HepG2 (cell line): ENCODE data around the gene SLFNL1. TPM values are rescaled to one million over a fixed set of nuclear protein-coding genes. Genes with fewer than 3 reads are reported as not detected.

Experiments used
- ETS1 ChIP-seq: sonication (generic); formaldehyde crosslinking; IDR thresholded peaks from 2 replicates; pipeline ENCODE4 v1.4.0; 2020; ENCODE audit warnings: missing genetic modification reagents
- FOXJ3 ChIP-seq: sonication (generic); formaldehyde crosslinking; IDR thresholded peaks from 2 replicates; pipeline ENCODE4 v1.4.0; 2020; ENCODE audit warnings: missing genetic modification reagents, mild to moderate bottlenecking, borderline replicate concordance
- KMT2B ChIP-seq: IDR thresholded peaks from 2 replicates; pipeline ENCODE4 v1.6.1; 2016; ENCODE audit warnings: missing genetic modification reagents, missing compliant biosample characterization
- MATR3 ChIP-seq: sonication (generic); formaldehyde crosslinking; IDR thresholded peaks from 2 replicates; pipeline ENCODE4 v1.4.0; 2020; ENCODE audit warnings: missing genetic modification reagents
- MED8 ChIP-seq: sonication (generic); formaldehyde crosslinking; IDR thresholded peaks from 2 replicates; pipeline ENCODE4 v1.8.1; 2023; ENCODE audit warnings: mild to moderate bottlenecking, missing genetic modification reagents; ENCODE audit not compliant: insufficient replicate concordance
- MXI1 ChIP-seq: IDR thresholded peaks from 3 replicates; pipeline ENCODE4 v1.6.1; 2012; ENCODE audit warnings: low read depth, low read length, inconsistent platforms, borderline replicate concordance
- NR2F1 ChIP-seq, 2 experiments: fragments of 450-650 bp in 1 of 2; formaldehyde crosslinking in 1 of 2; IDR thresholded peaks; 2 replicates each; pipeline versions ENCODE4 v1.5.0 to v1.6.1; 2016 to 2020; ENCODE audit warnings: mild to moderate bottlenecking in 1 of 2, missing compliant biosample characterization in 1 of 2, missing genetic modification reagents in 1 of 2, moderate library complexity in 1 of 2
- PAF1 ChIP-seq: IDR thresholded peaks from 2 replicates; pipeline ENCODE4 v1.6.1; 2016; ENCODE audit warnings: missing genetic modification reagents, missing compliant biosample characterization
- PCBP2 ChIP-seq: fragments of 200-400 bp; formaldehyde crosslinking; optimal IDR thresholded peaks from 2 replicates; pipeline ENCODE3; 2018; ENCODE audit warnings: low read length, low read depth; ENCODE audit not compliant: poor library complexity, severe bottlenecking
- PHF5A ChIP-seq: IDR thresholded peaks from one replicate; pipeline ENCODE4 v1.6.1; 2018; ENCODE audit warnings: low read depth, missing genetic modification reagents; ENCODE audit not compliant: unreplicated experiment
- SOX13 ChIP-seq, 3 experiments: fragments of 450-650 bp in 1 of 3; sonication (generic) in 1 of 3; formaldehyde crosslinking in 1 of 3; IDR thresholded peaks in 2 of 3; conservative IDR thresholded peaks in 1 of 3; 2 replicates each; pipeline versions ENCODE4 v1.5.0 to v1.6.1; 2016 to 2020; ENCODE audit warnings: antibody characterized with exemption in 1 of 3, mild to moderate bottlenecking in 1 of 3, missing compliant biosample characterization in 1 of 3, missing genetic modification reagents in 1 of 3, moderate library complexity in 1 of 3
- TGIF2 ChIP-seq: IDR thresholded peaks from 2 replicates; pipeline ENCODE4 v1.6.1; 2016; ENCODE audit warnings: control low read depth, missing compliant biosample characterization
- USF2 ChIP-seq, 2 experiments: sonication (generic) in 1 of 2; formaldehyde crosslinking in 1 of 2; IDR thresholded peaks; 2 replicates each; pipeline versions ENCODE4 v1.5.1 to v1.6.1; 2011 to 2020; ENCODE audit warnings: borderline replicate concordance in 1 of 2, low read depth in 1 of 2, low read length in 1 of 2, mild to moderate bottlenecking in 1 of 2, missing genetic modification reagents in 1 of 2, moderate library complexity in 1 of 2
- ZBTB20 ChIP-seq: sonication (generic); formaldehyde crosslinking; IDR thresholded peaks from 2 replicates; pipeline ENCODE4 v1.8.1; 2023; ENCODE audit warnings: missing genetic modification reagents, low read depth, mild to moderate bottlenecking, borderline replicate concordance
- ZNF205 ChIP-seq: IDR thresholded peaks from 2 replicates; pipeline ENCODE4 v1.6.1; 2018; ENCODE audit warnings: missing biosample characterization, missing genetic modification reagents
- ZNF317 ChIP-seq: sonication (generic); formaldehyde crosslinking; IDR thresholded peaks from 2 replicates; pipeline ENCODE4 v1.5.0; 2020; ENCODE audit warnings: mild to moderate bottlenecking, missing genetic modification reagents
- ZNF33A ChIP-seq: sonication (generic); formaldehyde crosslinking; IDR thresholded peaks from 2 replicates; pipeline ENCODE4 v1.5.1; 2020; ENCODE audit warnings: missing genetic modification reagents, mild to moderate bottlenecking, moderate library complexity, borderline replicate concordance
- ZNF687 ChIP-seq: sonication (generic); formaldehyde crosslinking; IDR thresholded peaks from 2 replicates; pipeline ENCODE4 v1.5.1; 2020; ENCODE audit warnings: mild to moderate bottlenecking, missing genetic modification reagents, moderate library complexity
- ZNF761 ChIP-seq: sonication (generic); formaldehyde crosslinking; conservative IDR thresholded peaks from 2 replicates; pipeline ENCODE4 v1.4.0; 2020; ENCODE audit warnings: mild to moderate bottlenecking, missing genetic modification reagents
- ZNF891 ChIP-seq: sonication (generic); formaldehyde crosslinking; IDR thresholded peaks from 2 replicates; pipeline ENCODE4 v1.5.0; 2020; ENCODE audit warnings: mild to moderate bottlenecking, missing genetic modification reagents
- polyA plus RNA-seq, 8 experiments: library from polyadenylated mRNA; depleted of rRNA in 3 of 8; stranded (reverse) in 7 of 8; unstranded in 1 of 8; fragments of >200 nt; fragmentation: Illumina TruSeq in 4 of 8; extraction: Trizol in 4 of 8; gene quantifications; 2 replicates each; pipeline versions ENCODE4 v1.2.1 to v1.2.3, GENCODE V29; 2011 to 2016; ENCODE audit warnings: low read depth in 4 of 8, missing spikeins in 1 of 8, mixed read lengths in 1 of 8; ENCODE audit not compliant: insufficient read depth in 1 of 8
- total RNA-seq, 5 experiments: library from RNA; depleted of rRNA; stranded (reverse); fragments of >200 nt; fragmentation: Illumina TruSeq; extraction: Trizol; gene quantifications; 2 replicates each; pipeline ENCODE4 v1.2.3, GENCODE V29; 2016; ENCODE audit warnings: low read depth in 1 of 5
- TF ChIP-seq, protein P1 (sequence below): sonication (generic); formaldehyde crosslinking; IDR thresholded peaks from 2 replicates; pipeline ENCODE4 v1.5.1; 2020; ENCODE audit warnings: missing genetic modification reagents, mild to moderate bottlenecking, borderline replicate concordance

The SLFNL1 gene
- total and polyA plus RNA-seq, 2 of the 13 experiments (the other 11 are each of a cell fraction or from before 2014, with no cell fraction given), result 0.07 to 0.20 TPM

DNA sequence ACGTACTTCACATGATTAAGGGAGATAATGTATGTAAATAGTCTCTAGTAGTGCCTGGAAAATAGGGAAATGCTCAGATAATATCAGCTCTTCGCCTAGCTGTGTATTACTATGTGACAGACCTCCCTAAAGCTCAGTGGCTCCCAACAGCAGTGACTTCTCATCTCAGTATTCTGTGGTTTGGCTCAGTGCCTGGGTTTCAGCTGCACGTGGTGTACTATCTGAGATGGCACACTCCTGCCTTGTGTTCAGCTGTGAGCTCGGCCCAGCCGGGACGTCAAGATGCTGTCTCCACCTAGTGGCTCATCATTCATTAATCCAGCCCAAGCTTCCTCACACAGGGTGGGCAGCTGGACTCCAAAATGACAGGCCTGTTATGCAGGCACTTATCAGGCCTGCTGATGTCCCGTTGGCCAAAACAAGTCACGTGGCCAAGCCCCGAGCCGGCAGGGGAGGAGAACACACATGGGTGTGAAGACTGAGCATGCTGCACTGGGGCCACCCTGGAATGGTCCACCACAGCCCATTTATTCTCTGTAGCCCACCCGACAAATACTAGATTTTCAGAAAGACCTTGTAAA is 17.8 kb downstream of the SLFNL1 start (continued):
- TF ChIP-seq PCBP2 (no peak), MXI1 (peak; percentile 74; the same call in 2 of the 3 replicates), MATR3 (no peak), ZNF891 (no peak), PHF5A (CRISPR knock-in tag) (no peak), ZNF33A (no peak), ZNF687 (CRISPR knock-in tag) (peak; percentile 58), USF2 (IDR thresholded peaks at IDR 0.05; ENCODE audit: low read depth, low read length) (peak; percentile 71), USF2 (CRISPR knock-in tag; IDR thresholded peaks at IDR 0.05; ENCODE audit: borderline replicate concordance) (no peak; the same call in 1 of the 2 replicates), ZBTB20 (CRISPR knock-in tag) (no peak), ETS1 (CRISPR knock-in tag) (no peak), FOXJ3 (no peak), NR2F1 (CRISPR knock-in tag; IDR thresholded peaks at IDR 0.05) (no peak), TGIF2 (CRISPR knock-in tag) (peak; percentile 94), KMT2B (CRISPR knock-in tag) (no peak), MED8 (CRISPR knock-in tag) (no peak), ZNF761 (CRISPR knock-in tag) (no peak), SOX13 (IDR thresholded peaks at IDR 0.05) (no peak), SOX13 (CRISPR knock-in tag; conservative IDR thresholded peaks at IDR 0.05 in 1 of 2, IDR thresholded peaks at IDR 0.05 in 1 of 2) (peak in 1 of 2 experiments; percentile 31; a peak in 1 of 4 replicates), ZNF317 (CRISPR knock-in tag) (no peak), PAF1 (CRISPR knock-in tag) (no peak), ZNF205 (no peak)
- TF ChIP-seq, protein P1, sequence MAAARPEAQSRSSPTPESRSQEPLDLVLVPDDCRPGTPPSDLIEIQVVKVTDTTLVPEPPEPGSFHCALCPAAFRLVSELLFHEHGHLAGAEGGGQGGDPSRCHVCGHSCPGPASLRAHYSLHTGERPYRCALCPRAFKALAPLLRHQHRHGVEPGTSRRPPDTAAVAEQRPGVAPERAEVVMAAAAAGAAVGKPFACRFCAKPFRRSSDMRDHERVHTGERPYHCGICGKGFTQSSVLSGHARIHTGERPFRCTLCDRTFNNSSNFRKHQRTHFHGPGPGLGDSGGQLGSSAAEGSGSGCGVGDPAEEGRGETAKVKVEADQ, result no peak
